DND-41 (cell line): ENCODE results near the gene RNF2.
A peak's percentile ranks its signal among the peaks of the same experiment; 100 is the strongest.

ENCODE experiments used
- ATAC-seq: fragments of 200-7000 bp; cut with Tn5 transposase; 3 replicates; pipeline ENCODE4 v1.9.1; 2021; ENCODE audit warnings: low read depth; ENCODE audit not compliant: insufficient read depth
- DNase-seq: peaks from one replicate; pipeline ENCODE4 v3.0.0-alpha.2; 2020
- H2AFZ ChIP-seq: 2 replicates; pipeline ENCODE4 v1.6.0; 2012; ENCODE audit warnings: low read depth, low read length
- H3K27ac ChIP-seq: 2 replicates; pipeline ENCODE4 v1.5.1; 2012; ENCODE audit warnings: low read length, inconsistent platforms
- H3K27me3 ChIP-seq: fragments of 200-600 bp; sonication (generic); 2 replicates; pipeline ENCODE4 v1.6.0; 2012; ENCODE audit warnings: low read length, mild to moderate bottlenecking, inconsistent platforms; ENCODE audit not compliant: insufficient read depth, poor library complexity
- H3K36me3 ChIP-seq: 2 replicates; pipeline ENCODE4 v1.5.1; 2012; ENCODE audit warnings: low read length, inconsistent platforms; ENCODE audit not compliant: insufficient read depth
- H3K4me1 ChIP-seq: 2 replicates; pipeline ENCODE4 v1.5.1; 2012; ENCODE audit warnings: mild to moderate bottlenecking, low read length; ENCODE audit not compliant: insufficient read depth
- H3K4me2 ChIP-seq: 2 replicates; pipeline ENCODE4 v1.6.0; 2012; ENCODE audit warnings: mild to moderate bottlenecking, moderate library complexity, low read length, inconsistent platforms; ENCODE audit not compliant: insufficient read depth
- H3K4me3 ChIP-seq, 2 experiments: fragments of 200-600 bp in 1 of 2; shearing (Covaris generic) in 1 of 2; 2 replicates each; pipeline ENCODE4 v1.5.1; 2012 to 2016; ENCODE audit warnings: inconsistent platforms in 2 of 2, low read length in 2 of 2, mild to moderate bottlenecking in 2 of 2, low read depth in 1 of 2, moderate library complexity in 1 of 2
- H3K79me2 ChIP-seq: 2 replicates; pipeline ENCODE4 v1.6.0; 2012; ENCODE audit warnings: low read length, inconsistent platforms; ENCODE audit not compliant: insufficient read depth
- H3K9ac ChIP-seq: 2 replicates; pipeline ENCODE4 v1.6.0; 2012; ENCODE audit warnings: low read depth, mild to moderate bottlenecking, inconsistent platforms, low read length, moderate library complexity
- H3K9me3 ChIP-seq: 2 replicates; pipeline ENCODE4 v1.5.1; 2012; ENCODE audit warnings: low read length, moderate library complexity, mild to moderate bottlenecking, inconsistent platforms; ENCODE audit not compliant: insufficient read depth, severe bottlenecking
- H4K20me1 ChIP-seq: 2 replicates; pipeline ENCODE4 v1.6.0; 2012; ENCODE audit warnings: low read length; ENCODE audit not compliant: insufficient read depth
- EZH2 ChIP-seq: IDR thresholded peaks from 3 replicates; pipeline ENCODE4 v1.6.1; 2012; ENCODE audit warnings: borderline replicate concordance, low read depth, mild to moderate bottlenecking, moderate library complexity, low read length, inconsistent platforms; ENCODE audit not compliant: severe bottlenecking
- TF ChIP-seq, protein P1 (sequence below): IDR thresholded peaks from 2 replicates; pipeline ENCODE4 v1.5.1; 2012; ENCODE audit warnings: borderline replicate concordance, low read length, moderate library complexity, mild to moderate bottlenecking; ENCODE audit not compliant: poor library complexity, severe bottlenecking; ENCODE audit errors: extremely low read depth

Gene RNF2

DNA sequence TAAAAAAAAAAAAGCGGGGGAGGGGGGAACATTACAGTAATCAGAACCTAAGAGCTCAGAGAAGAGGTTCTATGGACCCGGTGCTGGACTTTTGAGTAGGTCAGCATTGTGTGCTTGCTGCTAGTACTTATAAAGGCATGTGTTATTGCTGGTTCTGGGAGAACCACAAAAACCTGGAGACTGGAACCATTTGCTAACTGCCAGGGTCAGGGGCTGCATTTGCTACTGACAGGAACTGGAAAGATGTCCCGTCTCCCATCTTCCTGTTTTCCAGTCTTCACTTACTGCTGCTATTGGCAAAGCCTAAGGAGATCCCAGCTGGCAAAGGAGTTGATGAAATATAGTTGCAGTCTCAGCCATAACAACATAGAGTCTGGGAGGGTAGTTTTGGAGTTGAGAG, 4.3 kb downstream of the RNF2 start:
- H3K9me3 ChIP-seq: no peaks in the 10 kb centered on the region
- 0 out of 2 replicates have a peak overlapping the region, but pooled peaks have one; percentile 5 for H3K4me2 ChIP-seq
- H3K27ac ChIP-seq: no peak overlapping the region
- H2AFZ ChIP-seq: no peak overlapping the region
- no peaks in the 10 kb centered on the region; the same call in 1 of the 2 replicates for H3K36me3 ChIP-seq
- DNase-seq (no peak), ATAC-seq (no peak)
- no peak overlapping the region for H3K4me3 ChIP-seq
- H3K79me2 ChIP-seq: peaks cover 88% of the 10 kb centered on the region
- H3K27me3 ChIP-seq: no peaks in the 10 kb centered on the region
- H4K20me1 ChIP-seq: peaks cover 40% of the 10 kb centered on the region; the same call in 1 of the 2 replicates
- H3K9ac ChIP-seq: no peak overlapping the region
- TF ChIP-seq EZH2: no peak
- TF ChIP-seq, protein P1, sequence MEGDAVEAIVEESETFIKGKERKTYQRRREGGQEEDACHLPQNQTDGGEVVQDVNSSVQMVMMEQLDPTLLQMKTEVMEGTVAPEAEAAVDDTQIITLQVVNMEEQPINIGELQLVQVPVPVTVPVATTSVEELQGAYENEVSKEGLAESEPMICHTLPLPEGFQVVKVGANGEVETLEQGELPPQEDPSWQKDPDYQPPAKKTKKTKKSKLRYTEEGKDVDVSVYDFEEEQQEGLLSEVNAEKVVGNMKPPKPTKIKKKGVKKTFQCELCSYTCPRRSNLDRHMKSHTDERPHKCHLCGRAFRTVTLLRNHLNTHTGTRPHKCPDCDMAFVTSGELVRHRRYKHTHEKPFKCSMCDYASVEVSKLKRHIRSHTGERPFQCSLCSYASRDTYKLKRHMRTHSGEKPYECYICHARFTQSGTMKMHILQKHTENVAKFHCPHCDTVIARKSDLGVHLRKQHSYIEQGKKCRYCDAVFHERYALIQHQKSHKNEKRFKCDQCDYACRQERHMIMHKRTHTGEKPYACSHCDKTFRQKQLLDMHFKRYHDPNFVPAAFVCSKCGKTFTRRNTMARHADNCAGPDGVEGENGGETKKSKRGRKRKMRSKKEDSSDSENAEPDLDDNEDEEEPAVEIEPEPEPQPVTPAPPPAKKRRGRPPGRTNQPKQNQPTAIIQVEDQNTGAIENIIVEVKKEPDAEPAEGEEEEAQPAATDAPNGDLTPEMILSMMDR: no peak
- peaks cover 28% of the 10 kb centered on the region for H3K4me1 ChIP-seq

DNA sequence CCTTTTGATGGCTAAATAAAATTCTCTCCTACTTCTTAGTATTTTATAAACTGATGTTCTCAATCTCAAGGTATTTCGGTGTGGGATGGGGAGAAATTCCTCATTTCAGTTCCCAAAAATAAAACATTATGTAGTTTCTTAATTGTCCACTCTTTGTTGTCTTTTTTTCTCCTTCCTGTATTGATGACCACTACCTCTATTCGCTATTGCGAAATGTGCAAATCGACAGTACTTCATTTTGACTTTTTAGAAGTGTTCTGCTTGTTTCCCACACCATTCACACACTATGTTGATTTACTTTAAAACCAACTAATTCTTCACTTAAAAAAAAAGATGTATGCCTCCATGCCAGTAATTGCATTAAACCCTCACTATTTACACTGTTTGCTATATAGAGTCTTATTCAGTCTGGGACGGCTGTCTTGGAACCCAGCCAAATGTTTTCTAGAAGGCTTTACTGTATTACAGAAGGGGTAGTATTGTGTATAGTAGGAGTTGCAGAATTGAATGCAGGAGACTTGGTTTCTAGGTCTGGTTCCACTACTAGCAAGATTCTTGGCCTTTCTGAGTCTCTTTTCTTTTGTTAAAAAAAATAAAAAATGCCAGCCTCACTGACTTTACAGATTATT, 5.6 kb downstream of the RNF2 start:
- Histone ChIP-seq H3K4me1 (peaks cover 23% of the 10 kb centered on the region), H3K4me2 (no peak overlapping the region), H3K4me3 (no peak overlapping the region), H3K79me2 (peaks cover 99% of the 10 kb centered on the region), H3K9ac (no peak overlapping the region), H3K9me3 (no peaks in the 10 kb centered on the region), H3K36me3 (no peaks in the 10 kb centered on the region; the same call in 1 of the 2 replicates), H3K27me3 (no peaks in the 10 kb centered on the region), H3K27ac (no peak overlapping the region), H2AFZ (no peak overlapping the region), H4K20me1 (peaks cover 40% of the 10 kb centered on the region; the same call in 1 of the 2 replicates)
- no peak for TF ChIP-seq EZH2
- TF ChIP-seq, protein P1: no peak
- no peak for DNase-seq
- no peak for ATAC-seq

DNA sequence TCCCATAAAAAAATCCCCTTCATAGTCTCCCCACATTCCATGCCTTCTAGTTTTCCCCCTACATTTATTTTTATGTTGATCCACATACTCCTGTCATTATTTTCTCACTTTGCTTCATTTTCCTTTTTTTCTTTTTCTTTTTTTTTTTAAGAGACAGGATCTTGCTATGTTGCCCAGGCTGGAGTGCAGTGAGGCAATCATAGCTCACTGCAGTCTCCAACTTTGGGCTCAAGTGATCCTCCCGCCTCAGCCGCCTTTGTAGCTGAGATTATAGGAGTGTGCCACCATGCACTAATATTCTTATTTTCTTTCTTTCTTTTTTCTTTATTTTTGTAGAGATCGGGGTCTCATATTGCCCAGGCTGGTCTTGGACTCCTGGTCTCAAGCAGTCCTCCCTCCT, 7.8 kb downstream of the RNF2 start:
- TF ChIP-seq, protein P1: no peak
- no peak for TF ChIP-seq EZH2
- no peak overlapping the region for H2AFZ ChIP-seq
- DNase-seq (no peak), ATAC-seq (no peak)
- no peak overlapping the region for H3K9ac ChIP-seq
- no peak overlapping the region for H3K27ac ChIP-seq
- H3K79me2 ChIP-seq: peaks cover 98% of the 10 kb centered on the region
- H3K4me3 ChIP-seq: no peak overlapping the region
- peaks cover 36% of the 10 kb centered on the region; the same call in 1 of the 2 replicates for H4K20me1 ChIP-seq
- no peaks in the 10 kb centered on the region for H3K27me3 ChIP-seq
- peaks cover 4% of the 10 kb centered on the region; the same call in 1 of the 2 replicates for H3K4me1 ChIP-seq
- no peak overlapping the region for H3K4me2 ChIP-seq
- no peaks in the 10 kb centered on the region for H3K9me3 ChIP-seq
- no peaks in the 10 kb centered on the region for H3K36me3 ChIP-seq
